Measurements from ENCODE around the gene ZNF609. TPM values are rescaled to one million over a fixed set of nuclear protein-coding genes. Genes with fewer than 3 reads are reported as not detected.

Gene ZNF609
- total and polyA plus RNA-seq, 2 experiments from 2014 or later, result 12.5 to 23.0 TPM

DNA sequence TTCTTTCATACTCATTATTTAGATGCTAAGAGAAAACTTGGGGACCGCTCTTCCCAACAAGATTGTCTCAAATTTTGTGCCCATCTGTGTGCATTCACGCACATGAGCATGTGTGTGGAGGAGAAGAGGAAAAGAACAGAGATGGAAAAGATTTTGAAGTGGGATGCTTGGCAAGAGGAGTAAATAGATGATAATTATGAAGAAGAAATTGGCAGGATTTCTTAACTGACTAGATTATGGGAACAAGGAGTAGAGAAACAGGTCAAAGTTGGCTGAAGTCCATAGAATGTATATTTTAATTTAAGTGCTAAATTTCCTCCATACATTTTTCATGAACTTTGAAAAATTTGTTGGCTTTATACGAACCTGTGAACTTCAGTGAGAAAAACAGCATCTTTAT, 100.1 kb downstream of the ZNF609 start:
- H4K20me1 ChIP-seq (ENCODE audit: insufficient read depth, poor library complexity, severe bottlenecking), result peaks cover 17% of the 10 kb centered on the region
- H3K79me2 ChIP-seq, result peaks cover 96% of the 10 kb centered on the region
- TF ChIP-seq EZH2 (IDR thresholded peaks at IDR 0.05; ENCODE audit: borderline replicate concordance) (no peak), CTCF (IDR thresholded peaks at IDR 0.05; ENCODE audit: poor library complexity) (no peak), EZH2phosphoT487 (IDR thresholded peaks at IDR 0.05; ENCODE audit: low read depth, severe bottlenecking, unreplicated experiment) (no peak)

GRCh38 chr15:64560998-64561397, 100.6 kb downstream of the ZNF609 start:
- Histone ChIP-seq H3K9me2 (replicated peaks; ENCODE audit: insufficient read depth) (no peaks in the 10 kb centered on the region), H3K79me2 (peaks cover 97% of the 10 kb centered on the region)

More for the DNA sequence above, 100.1 kb downstream of the ZNF609 start:
- Histone ChIP-seq H3K4me2 (no peak overlapping the region), H2AFZ (no peak overlapping the region), H3K9me3 (ENCODE audit: low read depth) (no peaks in the 10 kb centered on the region), H3K27ac (no peak overlapping the region), H3K9me2 (replicated peaks; ENCODE audit: insufficient read depth) (no peaks in the 10 kb centered on the region), H3K4me3 (no peak overlapping the region), H3K27me3 (no peaks in the 10 kb centered on the region), H3K36me3 (replicated peaks; ENCODE audit: insufficient read depth, low read depth) (no peaks in the 10 kb centered on the region), H3K4me1 (ENCODE audit: insufficient read depth) (peaks cover 14% of the 10 kb centered on the region)
- WGBS (ENCODE audit: low lambda C conversion rate, missing lambda C conversion rate), result 100% methylated on average over 3 of the region's 3 CpGs
- no peak for DNase-seq (ENCODE audit: low spot score)

GRCh38 chr15:64562003-64562640, 101.7 kb downstream of the ZNF609 start:
- no peak for TF ChIP-seq EZH2 (IDR thresholded peaks at IDR 0.05; ENCODE audit: borderline replicate concordance)
- TF ChIP-seq CTCF (IDR thresholded peaks at IDR 0.05; ENCODE audit: poor library complexity), result no peak
- H3K9me2 ChIP-seq (replicated peaks; ENCODE audit: insufficient read depth), result no peaks in the 10 kb centered on the region
- H3K27me3 ChIP-seq, result no peaks in the 10 kb centered on the region
- H3K4me1 ChIP-seq (ENCODE audit: insufficient read depth), result peaks cover 14% of the 10 kb centered on the region
- DNase-seq (ENCODE audit: low spot score), result no peak
- H3K4me3 ChIP-seq, result no peak overlapping the region
- 81% methylated on average over 1 of the region's 1 CpG for WGBS (ENCODE audit: low lambda C conversion rate, missing lambda C conversion rate)
- peaks cover 17% of the 10 kb centered on the region for H4K20me1 ChIP-seq (ENCODE audit: insufficient read depth, poor library complexity, severe bottlenecking)
- peaks cover 94% of the 10 kb centered on the region for H3K79me2 ChIP-seq
- no peak overlapping the region for H2AFZ ChIP-seq
- no peaks in the 10 kb centered on the region for H3K36me3 ChIP-seq (replicated peaks; ENCODE audit: insufficient read depth, low read depth)
- H3K4me2 ChIP-seq, result no peak overlapping the region
- no peaks in the 10 kb centered on the region for H3K9me3 ChIP-seq (ENCODE audit: low read depth)
- no peak overlapping the region for H3K27ac ChIP-seq

More at GRCh38 chr15:64560998-64561397, 100.6 kb downstream of the ZNF609 start:
- Histone ChIP-seq H3K27ac (no peak overlapping the region), H3K4me3 (no peak overlapping the region), H3K9me3 (ENCODE audit: low read depth) (no peaks in the 10 kb centered on the region), H3K4me1 (ENCODE audit: insufficient read depth) (peaks cover 14% of the 10 kb centered on the region), H3K27me3 (no peaks in the 10 kb centered on the region), H3K4me2 (no peak overlapping the region), H4K20me1 (ENCODE audit: insufficient read depth, poor library complexity, severe bottlenecking) (peaks cover 16% of the 10 kb centered on the region), H2AFZ (no peak overlapping the region), H3K36me3 (replicated peaks; ENCODE audit: insufficient read depth, low read depth) (no peaks in the 10 kb centered on the region)
- 72% methylated on average over 2 of the region's 2 CpGs for WGBS (ENCODE audit: low lambda C conversion rate, missing lambda C conversion rate)
- TF ChIP-seq EZH2 (IDR thresholded peaks at IDR 0.05; ENCODE audit: borderline replicate concordance), result no peak
- no peak for TF ChIP-seq EZH2phosphoT487 (IDR thresholded peaks at IDR 0.05; ENCODE audit: low read depth, severe bottlenecking, unreplicated experiment)
- no peak for TF ChIP-seq CTCF (IDR thresholded peaks at IDR 0.05; ENCODE audit: poor library complexity)
- DNase-seq (ENCODE audit: low spot score), result no peak
